ENCODE results near the gene FGFR3.

FGFR3 gene

GRCh38 chr4:1799387-1800375 is 6.6 kb downstream of the FGFR3 start:
- POLR2A ChIA-PET: no interaction called here
- DNase-seq (ENCODE audit: low read depth, low spot score): no peak
- TF ChIP-seq CTCF (IDR thresholded peaks at IDR 0.05; ENCODE audit: insufficient read depth, low read length, missing control alignments): no peak
- no peak overlapping the region for H3K4me3 ChIP-seq (ENCODE audit: low read depth, low read length)
- CTCF ChIA-PET: interaction anchor here (1.0 to 11.8 kb wide), 3 partner anchors 11 to 55 kb away, joined by 3 to 107 read pairs (median 9); no protein-coding TSS in a partner anchor

GRCh38 chr4:1800805-1801204 is 7.7 kb downstream of the FGFR3 start:
- POLR2A ChIA-PET: no interaction called here

GRCh38 chr4:1801286-1801958 is 8.3 kb downstream of the FGFR3 start:
- TF ChIP-seq CTCF (IDR thresholded peaks at IDR 0.05; ENCODE audit: insufficient read depth, low read length, missing control alignments): no peak
- H3K4me3 ChIP-seq (ENCODE audit: low read depth, low read length): no peak overlapping the region
- DNase-seq (ENCODE audit: low read depth, low spot score): no peak
- CTCF ChIA-PET: interaction anchor here (2.6 to 11.8 kb wide), 2 partner anchors 10 to 56 kb away, joined by 9 to 107 read pairs; no protein-coding TSS in a partner anchor
- POLR2A ChIA-PET: no interaction called here

More at GRCh38 chr4:1800805-1801204, 7.7 kb downstream of the FGFR3 start:
- TF ChIP-seq CTCF (IDR thresholded peaks at IDR 0.05; ENCODE audit: insufficient read depth, low read length, missing control alignments): no peak
- no peak for DNase-seq (ENCODE audit: low read depth, low spot score)
- H3K4me3 ChIP-seq (ENCODE audit: low read depth, low read length): no peak overlapping the region
- CTCF ChIA-PET: interaction anchor here (2.6 to 11.8 kb wide), 2 partner anchors 10 to 56 kb away, joined by 9 to 107 read pairs; no protein-coding TSS in a partner anchor

GRCh38 chr4:1802151-1802715 is 9.1 kb downstream of the FGFR3 start:
- CTCF ChIA-PET: interaction anchor here (0.7 kb wide), 1 partner anchor 8 kb away, joined by 3 read pairs; no protein-coding TSS in a partner anchor
- TF ChIP-seq CTCF (IDR thresholded peaks at IDR 0.05; ENCODE audit: insufficient read depth, low read length, missing control alignments): no peak
- POLR2A ChIA-PET: no interaction called here
- no peak for DNase-seq (ENCODE audit: low read depth, low spot score)
- H3K4me3 ChIP-seq (ENCODE audit: low read depth, low read length): no peak overlapping the region

GRCh38 chr4:1802720-1803522 is 9.8 kb downstream of the FGFR3 start:
- no peak overlapping the region for H3K4me3 ChIP-seq (ENCODE audit: low read depth, low read length)
- ChIA-PET POLR2A (interaction anchor here (0.6 kb wide), 1 partner anchor 103 kb away, joined by 3 read pairs; no protein-coding TSS in a partner anchor), CTCF (interaction anchor here (0.7 to 1.2 kb wide), 2 partner anchors 7 to 54 kb away, joined by 3 read pairs; no protein-coding TSS in a partner anchor)
- no peak for TF ChIP-seq CTCF (IDR thresholded peaks at IDR 0.05; ENCODE audit: insufficient read depth, low read length, missing control alignments)
- DNase-seq (ENCODE audit: low read depth, low spot score): no peak

Data from AG04449 (cell line).